HG02938 (cell line): ENCODE data around the gene ITGB3.

ENCODE experiments used
- ATAC-seq: cut with Tn5 transposase; IDR thresholded peaks from one replicate; pipeline ENCODE4 v1.9.1; 2021; ENCODE audit warnings: mild to moderate bottlenecking, moderate library complexity; ENCODE audit not compliant: unreplicated experiment

ITGB3 gene

GRCh38 chr17:47274319-47275069, 20.9 kb downstream of the ITGB3 start:
- no peak for ATAC-seq

GRCh38 chr17:47275245-47275984, 21.8 kb downstream of the ITGB3 start:
- no peak for ATAC-seq

- ATAC-seq = no peak
Observed at GRCh38 chr17:47276444-47276843, 22.8 kb downstream of the ITGB3 start.

GRCh38 chr17:47276868-47277267, 23.2 kb downstream of the ITGB3 start:
- ATAC-seq = no peak

GRCh38 chr17:47277921-47278320, 24.3 kb downstream of the ITGB3 start:
- ATAC-seq = no peak

GRCh38 chr17:47278561-47278960, 24.9 kb downstream of the ITGB3 start:
- no peak for ATAC-seq

GRCh38 chr17:47279062-47279801, 25.6 kb downstream of the ITGB3 start:
- ATAC-seq = peak; percentile 77

- no peak for ATAC-seq
Observed at GRCh38 chr17:47280072-47280811, 26.6 kb downstream of the ITGB3 start.

GRCh38 chr17:47281216-47281615, 27.6 kb downstream of the ITGB3 start:
- no peak for ATAC-seq

GRCh38 chr17:47285003-47285402, 31.4 kb downstream of the ITGB3 start:
- no peak for ATAC-seq

- peak; percentile 74 for ATAC-seq
Observed at GRCh38 chr17:47286198-47286914, 32.7 kb downstream of the ITGB3 start.

GRCh38 chr17:47287068-47287467, 33.4 kb downstream of the ITGB3 start:
- ATAC-seq = no peak

- no peak for ATAC-seq
Observed at GRCh38 chr17:47287639-47288038, 34.0 kb downstream of the ITGB3 start.

GRCh38 chr17:47288531-47289116, 35.0 kb downstream of the ITGB3 start:
- no peak for ATAC-seq

- no peak for ATAC-seq
Observed at GRCh38 chr17:47289302-47289701, 35.7 kb downstream of the ITGB3 start.

- no peak for ATAC-seq
Observed at GRCh38 chr17:47290870-47291241, 37.2 kb downstream of the ITGB3 start.

GRCh38 chr17:47291242-47291873, 37.7 kb downstream of the ITGB3 start:
- ATAC-seq = no peak

- ATAC-seq = no peak
Observed at GRCh38 chr17:47292206-47292605, 38.6 kb downstream of the ITGB3 start.

GRCh38 chr17:47295037-47295873, 41.6 kb downstream of the ITGB3 start:
- no peak for ATAC-seq
